Activated naive CD8-positive, alpha-beta T cell treated with anti-CD3 and anti-CD28 coated beads, Interleukin-2, amount 10 ng/mL, durations not matched to agents 7 days and 5 days (primary cell): Measurements from ENCODE around the gene ACTR10. TPM values are rescaled to one million over a fixed set of nuclear protein-coding genes. Genes with fewer than 3 reads are reported as not detected.

Source experiments
- ATAC-seq: fragments of 150-1000 bp; cut with Tn5 transposase; one replicate; pipeline ENCODE4 v1.10.0; 2021; ENCODE audit warnings: low read depth, moderate library complexity
- POLR2A ChIA-PET: fragments of 350-600 bp; sonication (Branson Sonifier 250); formaldehyde crosslinking; loops from one replicate; lab custom pipeline; 2021; ENCODE audit warnings: antibody characterized with exemption; lab: Charles Lee
- DNase-seq: peaks from one replicate; pipeline ENCODE4 v3.0.0; 2021
- H3K27ac Mint-ChIP-seq: one replicate; pipeline ENCODE4 v1.8.0; 2022; ENCODE audit warnings: mild to moderate bottlenecking, mixed read lengths
- H3K27me3 Mint-ChIP-seq: one replicate; pipeline ENCODE4 v1.8.0; 2022; ENCODE audit warnings: mild to moderate bottlenecking, moderate library complexity, mixed read lengths
- H3K36me3 Mint-ChIP-seq: one replicate; pipeline ENCODE4 v1.8.0; 2021; ENCODE audit warnings: mild to moderate bottlenecking, mixed read lengths
- H3K4me1 Mint-ChIP-seq: one replicate; pipeline ENCODE4 v1.8.0; 2021; ENCODE audit warnings: mixed read lengths
- H3K4me3 Mint-ChIP-seq: one replicate; pipeline ENCODE4 v1.8.0; 2022; ENCODE audit warnings: mild to moderate bottlenecking, moderate library complexity, mixed read lengths
- H3K9me3 Mint-ChIP-seq: one replicate; pipeline ENCODE4 v1.8.0; 2021; ENCODE audit warnings: mixed read lengths
- total RNA-seq, 2 experiments: library from RNA; stranded (reverse); gene quantifications; one replicate each; pipeline ENCODE4 v1.2.3, GENCODE V29; 2021

ACTR10 gene
- total RNA-seq: 10 to 100 TPM; 44.9 to 50.1 TPM

DNA sequence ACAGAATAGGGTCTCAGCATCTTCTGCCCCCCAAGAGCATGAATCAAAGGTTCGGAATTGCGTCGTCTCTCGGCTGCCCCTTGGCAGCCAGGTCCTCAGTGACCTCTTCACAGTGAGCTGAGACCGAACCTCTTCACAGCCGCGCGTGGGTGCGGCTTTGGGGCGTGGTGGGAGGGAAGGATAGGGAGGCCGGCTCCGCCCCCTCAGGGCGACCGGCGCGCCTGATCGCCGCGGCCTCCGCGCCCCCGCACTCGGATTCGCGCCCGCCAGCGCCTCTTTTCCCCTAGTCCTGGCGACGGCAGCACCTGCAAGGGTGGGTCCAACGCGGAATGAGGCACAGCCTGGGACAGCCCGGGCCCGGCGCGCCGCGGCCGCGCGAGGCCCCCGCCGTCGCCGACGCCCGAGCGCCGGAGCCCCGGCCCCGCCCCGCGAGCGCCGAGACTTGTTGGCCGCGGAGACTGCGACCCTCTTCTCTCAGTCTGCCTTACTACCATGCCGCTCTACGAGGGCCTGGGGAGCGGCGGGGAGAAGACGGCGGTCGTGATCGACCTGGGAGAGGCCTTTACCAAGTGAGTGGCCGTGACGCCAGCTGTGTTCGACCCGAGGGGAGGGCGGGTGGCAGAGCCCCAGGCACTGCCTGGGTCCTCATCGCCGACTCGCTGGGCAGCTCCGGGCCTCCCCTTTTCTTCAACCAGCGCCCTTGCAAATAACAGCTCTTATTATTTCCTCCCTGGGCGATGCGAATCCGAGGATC, at the start of gene ACTR10:
TSS of gene ACTR10 (plus strand) at position 424 of the 754 bp plus-strand sequence. CDS start at position 493, 69 bp downstream.
- POLR2A ChIA-PET: interaction anchor here (1.0 to 1.9 kb wide), 6 partner anchors 40 to 810 kb away, joined by 4 to 12 read pairs (median 4); partner anchors contain the start of genes ARID4A, KIAA0586, NAA30 and PSMA3
- ATAC-seq (peak; percentile 92), DNase-seq (peak; percentile 93)
- Mint-ChIP-seq H3K36me3 (peaks cover 4% of the 10 kb centered on the region), H3K4me3 (peak within 1 kb of the TSS; percentile 94), H3K4me1 (peaks cover 14% of the 10 kb centered on the region), H3K27ac (peak within 1 kb of the TSS; percentile 93), H3K27me3 (no peaks in the 10 kb centered on the region), H3K9me3 (no peaks in the 10 kb centered on the region)

DNA sequence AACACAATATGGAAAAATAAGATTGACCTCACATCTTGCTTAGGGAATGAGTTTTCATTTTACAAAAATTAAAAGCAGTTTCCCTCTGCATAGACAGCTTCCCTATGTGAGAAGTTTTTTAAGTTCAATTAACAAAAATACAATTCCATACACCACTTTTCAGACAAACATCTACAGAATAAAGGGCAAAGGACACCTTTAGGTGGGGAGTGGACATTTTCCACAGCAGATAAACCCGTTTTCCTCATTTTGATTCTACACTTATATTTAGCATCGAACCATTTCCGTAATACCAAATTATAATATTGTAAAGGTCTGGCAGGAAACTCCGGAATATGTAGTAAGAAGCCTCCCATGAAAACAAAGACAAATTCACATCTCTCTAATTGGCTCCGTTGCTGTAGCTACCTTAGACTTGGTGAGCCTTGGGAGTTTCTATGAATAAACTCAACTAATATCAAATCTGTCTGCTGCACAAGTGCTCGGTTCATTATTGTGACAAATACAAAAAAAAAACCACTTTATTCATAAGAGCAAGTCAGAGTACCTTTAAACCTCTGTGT, 49.6 kb upstream of the ACTR10 start:
- Mint-ChIP-seq H3K36me3 (no peaks in the 10 kb centered on the region), H3K27me3 (peaks cover 70% of the 10 kb centered on the region), H3K27ac (no peak overlapping the region), H3K9me3 (no peaks in the 10 kb centered on the region), H3K4me1 (peaks cover 11% of the 10 kb centered on the region), H3K4me3 (no peak overlapping the region)
- ATAC-seq (no peak), DNase-seq (no peak)
- POLR2A ChIA-PET: no interaction called here

DNA sequence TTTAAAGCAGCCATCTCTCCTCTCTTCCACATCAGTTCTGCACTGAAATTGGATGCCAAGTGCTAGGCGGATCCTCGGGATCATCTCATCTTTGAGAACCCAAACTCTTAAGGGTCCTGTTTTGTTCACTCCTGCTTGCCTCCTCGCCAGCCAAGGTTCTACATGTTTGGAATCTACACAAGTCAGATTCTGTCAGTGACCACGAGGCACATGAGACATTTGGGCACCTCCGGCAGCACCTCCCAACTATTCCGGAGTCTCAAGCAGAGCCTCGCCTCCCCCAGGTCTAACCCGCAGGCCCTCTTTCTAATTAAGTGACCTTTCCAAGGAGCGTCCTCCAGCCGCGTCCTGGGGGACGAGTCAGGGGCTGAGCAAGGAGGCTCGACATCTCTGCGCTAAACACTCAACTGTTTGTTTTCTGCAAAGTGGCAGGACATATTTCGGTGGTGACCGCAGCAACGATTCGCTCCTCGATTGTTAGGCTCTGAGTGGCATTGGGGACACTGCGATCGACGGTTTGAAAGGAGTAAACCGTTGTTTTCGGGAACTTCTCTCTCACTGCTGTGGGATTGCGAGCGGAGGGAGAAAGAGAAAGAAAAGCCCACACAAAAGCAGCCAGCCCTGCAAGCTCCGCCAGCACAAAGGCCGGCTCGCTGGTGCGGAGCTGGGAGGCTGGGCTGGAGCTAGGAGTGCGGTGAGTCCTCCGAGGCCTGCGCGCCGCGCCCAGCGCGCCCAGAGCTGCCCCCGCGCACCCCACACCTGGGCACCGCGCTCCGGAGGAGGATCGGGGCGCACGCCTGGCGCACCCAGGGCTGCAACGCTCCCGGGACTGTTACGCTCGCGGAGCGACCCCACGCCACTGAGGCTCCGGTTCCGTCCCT, 48.6 kb upstream of the ACTR10 start:
- Mint-ChIP-seq H3K27ac (no peak overlapping the region), H3K36me3 (no peaks in the 10 kb centered on the region), H3K27me3 (peaks cover 67% of the 10 kb centered on the region), H3K4me1 (peaks cover 11% of the 10 kb centered on the region), H3K4me3 (peak overlapping the region; percentile 73), H3K9me3 (no peaks in the 10 kb centered on the region)
- DNase-seq: peak; percentile 32
- ATAC-seq: peak; percentile 43
- POLR2A ChIA-PET: no interaction called here

DNA sequence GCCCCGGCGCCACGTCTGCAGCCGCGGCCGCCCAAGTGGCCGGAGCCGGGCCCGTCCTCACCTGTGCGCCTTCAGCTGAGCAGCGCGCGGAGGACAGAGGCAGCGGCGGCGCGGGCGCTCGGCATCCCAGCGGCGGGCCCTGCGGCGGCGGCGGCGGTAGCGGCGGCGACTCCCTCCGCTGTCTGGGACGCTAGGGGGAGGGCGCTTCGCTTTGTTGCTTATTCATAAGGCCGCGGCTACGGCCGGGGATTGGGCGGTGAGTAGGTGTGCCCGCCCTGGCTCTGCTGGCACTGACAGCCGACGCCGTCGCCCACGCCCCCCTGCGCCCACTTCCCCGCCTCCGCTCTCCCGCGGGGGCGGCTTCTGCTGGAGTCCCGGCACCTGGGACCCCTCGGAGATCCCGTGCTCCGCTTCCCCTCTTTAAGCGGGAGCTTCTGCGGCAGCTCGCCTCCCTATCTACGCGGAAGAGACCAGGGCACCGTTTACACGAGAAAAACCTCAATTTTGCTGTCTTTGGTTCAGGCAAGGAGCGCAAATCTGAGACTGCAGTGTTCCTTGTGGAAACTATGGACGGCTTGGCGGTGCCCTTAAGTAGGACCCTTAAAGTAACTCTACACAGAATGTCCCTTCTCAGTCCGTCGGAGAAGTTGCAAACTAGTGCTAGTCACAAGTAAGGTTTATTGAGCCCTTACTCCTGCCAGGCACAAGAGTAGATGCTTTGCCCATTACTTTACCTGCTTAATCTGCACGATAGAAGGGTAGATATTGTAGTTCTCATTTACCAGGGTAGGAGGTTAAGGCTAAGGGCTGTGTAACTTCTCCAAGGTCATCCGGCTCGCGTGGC, 47.7 kb upstream of the ACTR10 start, which contains the start of gene ARMH4:
TSS of gene ARMH4 (minus strand) at position 200 of the 844 bp plus-strand sequence. CDS start 12,855 bp downstream, outside the sequence.
- POLR2A ChIA-PET: no interaction called here
- DNase-seq (peak; percentile 75), ATAC-seq (peak; percentile 98)
- H3K27ac Mint-ChIP-seq: no peak within 1 kb of the TSS
- H3K4me3 Mint-ChIP-seq: peak within 1 kb of the TSS; percentile 73
- no peaks in the 10 kb centered on the region for H3K9me3 Mint-ChIP-seq
- H3K27me3 Mint-ChIP-seq: peaks cover 65% of the 10 kb centered on the region
- peaks cover 11% of the 10 kb centered on the region for H3K4me1 Mint-ChIP-seq
- H3K36me3 Mint-ChIP-seq: no peaks in the 10 kb centered on the region

DNA sequence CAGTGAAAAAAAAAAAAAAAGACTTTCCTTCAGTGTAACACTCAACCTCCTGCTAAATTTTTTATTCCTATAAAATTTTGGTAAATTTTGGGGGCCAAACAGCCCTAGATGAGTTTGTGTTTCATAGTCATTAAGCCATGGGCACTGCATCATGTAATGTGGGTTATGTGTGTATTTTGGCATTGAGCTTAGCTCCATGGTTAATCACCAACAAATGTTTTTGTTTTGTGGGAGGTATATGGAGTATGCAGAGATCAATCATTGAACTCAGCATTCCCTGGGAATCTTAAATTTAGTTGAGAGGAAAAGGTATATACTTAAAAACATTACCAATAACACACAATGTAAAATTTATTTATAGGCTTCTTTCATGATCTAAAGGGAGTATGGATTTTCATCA, 39.4 kb upstream of the ACTR10 start:
- Mint-ChIP-seq H3K36me3 (no peaks in the 10 kb centered on the region), H3K9me3 (no peaks in the 10 kb centered on the region), H3K4me3 (no peak overlapping the region), H3K27me3 (peaks cover 31% of the 10 kb centered on the region), H3K4me1 (no peaks in the 10 kb centered on the region), H3K27ac (no peak overlapping the region)
- no peak for DNase-seq
- POLR2A ChIA-PET: no interaction called here
- ATAC-seq: no peak

DNA sequence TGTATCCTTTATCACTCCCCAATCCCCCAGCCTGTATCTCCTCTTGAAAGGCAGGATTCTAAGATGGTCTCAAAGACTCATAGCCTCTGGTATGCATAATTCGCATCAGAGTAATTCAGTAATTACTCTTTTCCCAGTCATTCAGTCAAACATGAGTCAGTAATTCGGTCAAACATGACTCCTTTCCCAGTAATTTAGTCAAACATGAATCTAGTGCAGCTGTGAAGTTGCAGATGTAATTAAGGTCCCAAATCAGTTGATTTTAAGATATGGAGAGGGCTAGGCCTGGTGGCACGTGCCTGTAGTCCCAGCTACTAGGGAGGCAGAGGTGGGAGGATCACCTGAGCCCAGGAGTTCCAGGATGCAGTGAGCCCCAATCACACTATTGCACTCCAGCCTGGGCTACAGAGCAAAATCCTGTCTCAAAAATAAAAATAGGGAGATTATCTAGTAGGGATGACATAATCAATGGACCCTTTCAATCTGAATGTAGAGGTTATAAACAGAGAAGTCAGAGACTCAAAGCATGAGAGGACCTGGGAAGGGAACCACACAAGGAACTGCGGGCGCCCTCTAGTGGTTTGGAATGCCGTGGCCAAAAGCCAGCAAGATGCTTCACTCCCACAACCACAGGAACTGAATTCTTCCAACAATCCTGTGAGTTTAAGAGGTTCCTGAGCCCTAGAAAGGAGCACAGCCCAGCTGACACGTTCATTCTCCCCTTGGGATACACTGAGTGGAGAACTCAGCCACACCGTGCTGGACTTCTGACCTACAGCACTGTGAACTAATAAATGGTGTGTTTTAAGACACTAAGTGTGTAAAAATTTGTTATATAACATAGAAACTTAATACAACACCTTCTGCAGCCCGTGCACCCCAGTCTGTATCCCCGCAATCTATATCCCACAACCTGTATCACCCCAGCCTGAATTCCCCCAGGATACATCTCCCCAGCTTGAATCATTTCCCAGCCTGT, 33.7 kb upstream of the ACTR10 start:
- Mint-ChIP-seq H3K4me1 (no peaks in the 10 kb centered on the region), H3K27me3 (peaks cover 3% of the 10 kb centered on the region), H3K36me3 (no peaks in the 10 kb centered on the region), H3K27ac (no peak overlapping the region), H3K4me3 (no peak overlapping the region), H3K9me3 (no peaks in the 10 kb centered on the region)
- DNase-seq: peak; percentile 71
- no peak for ATAC-seq
- POLR2A ChIA-PET: no interaction called here

DNA sequence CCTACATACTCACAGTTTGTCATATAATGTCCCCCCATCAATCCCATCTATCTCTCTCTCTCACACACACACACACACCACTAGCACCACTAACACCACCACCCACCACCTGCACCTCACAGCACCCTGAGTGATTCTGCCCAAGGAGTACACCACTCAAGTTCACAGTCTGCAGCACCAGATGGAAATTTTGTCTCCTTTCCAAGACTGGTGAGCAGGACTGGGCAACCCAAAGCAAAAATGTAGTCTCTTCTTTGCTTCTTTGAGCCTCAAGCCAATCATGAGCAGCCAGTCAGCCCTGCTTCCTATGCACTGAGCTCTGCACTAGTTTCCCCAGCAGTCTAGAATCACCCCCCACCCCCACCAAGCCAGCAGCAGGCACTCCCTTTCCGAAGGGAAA, 32.9 kb upstream of the ACTR10 start:
- Mint-ChIP-seq H3K27me3 (peaks cover 5% of the 10 kb centered on the region), H3K36me3 (no peaks in the 10 kb centered on the region), H3K27ac (no peak overlapping the region), H3K4me1 (no peaks in the 10 kb centered on the region), H3K9me3 (peaks cover 2% of the 10 kb centered on the region), H3K4me3 (no peak overlapping the region)
- ATAC-seq (no peak), DNase-seq (no peak)
- POLR2A ChIA-PET: no interaction called here

DNA sequence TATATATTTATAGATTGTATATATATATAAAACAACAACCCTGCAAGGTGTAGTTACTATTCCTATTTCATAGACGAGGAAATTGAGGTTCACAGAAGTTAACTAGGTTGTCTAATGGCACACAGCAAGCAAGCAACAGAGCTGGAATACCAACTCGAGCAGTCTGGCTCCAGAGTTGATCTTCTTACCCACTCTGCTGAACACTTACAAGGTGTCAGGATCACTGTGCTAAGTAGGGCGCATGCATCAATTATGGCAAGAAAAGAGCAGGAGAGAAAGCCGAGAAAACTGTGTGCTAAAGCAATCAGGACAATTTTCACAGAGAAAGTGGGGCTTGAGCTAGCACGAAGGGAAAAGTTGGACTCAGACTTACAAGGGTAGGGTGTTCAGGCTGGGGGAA, 32.1 kb upstream of the ACTR10 start:
- Mint-ChIP-seq H3K27ac (no peak overlapping the region), H3K27me3 (peaks cover 8% of the 10 kb centered on the region), H3K9me3 (peaks cover 2% of the 10 kb centered on the region), H3K36me3 (no peaks in the 10 kb centered on the region), H3K4me1 (no peaks in the 10 kb centered on the region), H3K4me3 (no peak overlapping the region)
- POLR2A ChIA-PET: no interaction called here
- no peak for ATAC-seq
- DNase-seq: no peak

DNA sequence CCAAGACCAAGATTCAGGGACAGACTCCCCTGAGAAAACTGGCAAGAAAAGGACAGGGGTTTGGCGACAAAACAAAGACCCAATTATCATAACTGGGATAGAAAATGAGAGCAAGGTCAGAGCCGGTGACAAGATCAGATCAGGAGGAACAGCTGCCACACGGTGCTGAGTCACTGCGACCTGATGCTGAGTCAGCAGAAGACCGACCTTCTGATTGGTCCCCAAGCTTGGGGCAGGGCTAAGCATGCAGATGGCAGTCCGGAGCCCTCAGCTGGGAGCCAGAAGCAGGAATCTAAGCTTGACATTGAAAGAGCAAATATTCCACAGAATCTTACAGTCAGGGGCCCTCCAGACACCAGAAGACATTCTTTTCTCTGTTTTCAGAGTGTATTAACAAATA, 28.9 kb upstream of the ACTR10 start:
- Mint-ChIP-seq H3K4me1 (no peaks in the 10 kb centered on the region), H3K9me3 (peaks cover 2% of the 10 kb centered on the region), H3K27ac (no peak overlapping the region), H3K36me3 (no peaks in the 10 kb centered on the region), H3K4me3 (no peak overlapping the region), H3K27me3 (peaks cover 19% of the 10 kb centered on the region)
- ATAC-seq (no peak), DNase-seq (no peak)
- POLR2A ChIA-PET: no interaction called here

DNA sequence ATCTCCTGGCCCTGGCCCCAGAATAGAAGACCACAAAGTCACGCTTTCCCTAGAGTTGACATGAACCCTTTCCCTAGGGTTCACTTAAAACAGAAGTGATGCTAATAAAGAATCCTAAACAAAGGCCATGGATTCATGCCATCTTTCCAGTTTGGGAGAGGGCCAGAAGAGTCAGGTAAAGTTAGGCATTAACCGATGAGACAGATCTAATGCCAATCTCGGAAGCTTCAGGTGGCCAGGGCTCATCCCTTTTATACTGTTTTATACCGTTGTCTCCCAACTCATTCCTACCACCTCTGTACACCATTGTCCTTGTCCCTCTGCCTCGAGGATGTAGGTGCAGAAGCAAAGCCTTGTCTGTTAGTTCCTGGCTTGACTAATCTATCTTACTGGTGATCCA, 22.8 kb upstream of the ACTR10 start:
- no peak for ATAC-seq
- POLR2A ChIA-PET: no interaction called here
- H3K4me3 Mint-ChIP-seq: no peak overlapping the region

DNA sequence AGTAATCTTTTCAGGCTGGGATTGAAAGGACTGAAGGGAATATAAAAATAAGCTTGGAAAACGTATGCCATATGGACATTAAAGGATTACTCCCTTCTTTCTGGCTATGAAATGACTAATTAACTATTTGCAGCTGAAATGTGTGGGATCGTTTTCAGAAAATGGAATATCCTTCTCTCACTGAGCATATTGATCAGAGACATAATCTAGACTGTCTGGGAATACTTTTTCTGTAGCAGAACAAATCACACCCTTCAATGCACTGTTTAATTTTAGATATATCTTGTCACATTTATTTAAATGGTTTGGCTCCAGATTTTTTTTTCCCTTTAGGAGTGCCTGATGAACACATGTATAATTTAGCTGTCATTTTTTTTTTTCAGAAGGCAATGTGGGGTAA, 10.8 kb upstream of the ACTR10 start:
- ATAC-seq (no peak), DNase-seq (no peak)
- POLR2A ChIA-PET: no interaction called here
- Mint-ChIP-seq H3K27ac (no peak overlapping the region), H3K4me1 (no peaks in the 10 kb centered on the region), H3K9me3 (no peaks in the 10 kb centered on the region), H3K4me3 (no peak overlapping the region), H3K27me3 (peaks cover 4% of the 10 kb centered on the region), H3K36me3 (no peaks in the 10 kb centered on the region)

More for the DNA sequence above, 22.8 kb upstream of the ACTR10 start:
- Mint-ChIP-seq H3K27me3 (peaks cover 22% of the 10 kb centered on the region), H3K36me3 (no peaks in the 10 kb centered on the region), H3K9me3 (no peaks in the 10 kb centered on the region), H3K27ac (no peak overlapping the region), H3K4me1 (no peaks in the 10 kb centered on the region)
- no peak for DNase-seq
